Measurements from ENCODE around the gene TFB2M.

TFB2M gene

GRCh38 chr1:246580497-246581370 is 14.7 kb upstream of the TFB2M start:
- DNase-seq (ENCODE audit: low read depth), result no peak
- TF ChIP-seq MAX (IDR thresholded peaks at IDR 0.05; ENCODE audit: low read depth, low read length) (no peak), CTCF (IDR thresholded peaks at IDR 0.05; ENCODE audit: low read depth, low read length) (no peak), POLR2A (IDR thresholded peaks at IDR 0.05; ENCODE audit: extremely low read depth, insufficient read length) (no peak), MYC (IDR thresholded peaks at IDR 0.05; ENCODE audit: low read depth, low read length) (no peak)
- H3K4me3 ChIP-seq (ENCODE audit: low read depth, low read length), result no peak overlapping the region

- no peak overlapping the region for H3K4me3 ChIP-seq (ENCODE audit: low read depth, low read length)
- no peak for DNase-seq (ENCODE audit: low read depth)
- TF ChIP-seq MYC (IDR thresholded peaks at IDR 0.05; ENCODE audit: low read depth, low read length) (no peak), MAX (IDR thresholded peaks at IDR 0.05; ENCODE audit: low read depth, low read length) (no peak), CTCF (IDR thresholded peaks at IDR 0.05; ENCODE audit: low read depth, low read length) (no peak), POLR2A (IDR thresholded peaks at IDR 0.05; ENCODE audit: extremely low read depth, insufficient read length) (no peak)
Observed at GRCh38 chr1:246579818-246580217, 13.8 kb upstream of the TFB2M start.

- H3K4me3 ChIP-seq (ENCODE audit: low read depth, low read length), result no peak overlapping the region
- no peak for DNase-seq (ENCODE audit: low read depth)
- TF ChIP-seq CTCF (IDR thresholded peaks at IDR 0.05; ENCODE audit: low read depth, low read length) (no peak), MYC (IDR thresholded peaks at IDR 0.05; ENCODE audit: low read depth, low read length) (no peak), MAX (IDR thresholded peaks at IDR 0.05; ENCODE audit: low read depth, low read length) (no peak), POLR2A (IDR thresholded peaks at IDR 0.05; ENCODE audit: extremely low read depth, insufficient read length) (no peak)
Observed at GRCh38 chr1:246577720-246578106, 11.7 kb upstream of the TFB2M start.

- no peak for DNase-seq (ENCODE audit: low read depth)
- no peak overlapping the region for H3K4me3 ChIP-seq (ENCODE audit: low read depth, low read length)
- TF ChIP-seq MAX (IDR thresholded peaks at IDR 0.05; ENCODE audit: low read depth, low read length), result no peak
- TF ChIP-seq CTCF (IDR thresholded peaks at IDR 0.05; ENCODE audit: low read depth, low read length), result no peak
- TF ChIP-seq POLR2A (IDR thresholded peaks at IDR 0.05; ENCODE audit: extremely low read depth, insufficient read length), result no peak
- no peak for TF ChIP-seq MYC (IDR thresholded peaks at IDR 0.05; ENCODE audit: low read depth, low read length)
Observed at GRCh38 chr1:246577082-246577719, 11.1 kb upstream of the TFB2M start.

GRCh38 chr1:246576709-246577032 is 10.6 kb upstream of the TFB2M start:
- H3K4me3 ChIP-seq (ENCODE audit: low read depth, low read length), result no peak overlapping the region

More at GRCh38 chr1:246576709-246577032, 10.6 kb upstream of the TFB2M start:
- no peak for TF ChIP-seq CTCF (IDR thresholded peaks at IDR 0.05; ENCODE audit: low read depth, low read length)
- no peak for DNase-seq (ENCODE audit: low read depth)
